Gastrocnemius medialis (tissue), 4 donors: ENCODE results near the gene PELI1.

Source experiments
- POLR2A ChIP-seq, 2 donors: fragments of 450-650 bp; IDR thresholded peaks; one replicate each; pipeline ENCODE4 v1.6.1; 2017; ENCODE audit warnings: antibody characterized with exemption in 2 of 2, mild to moderate bottlenecking in 2 of 2, moderate library complexity in 2 of 2
- TF ChIP-seq, protein P1 (sequence below), 5 experiments: fragments of 450-650 bp in 3 of 5; fragments of 200-600 bp in 2 of 5; sonication (generic) in 2 of 5; IDR thresholded peaks in 4 of 5; conservative IDR thresholded peaks in 1 of 5; 1 replicate in 4 of 5; 2 replicates in 1 of 5; pipeline ENCODE4 v1.5.1; 2016 to 2019; ENCODE audit warnings: antibody characterized with exemption in 5 of 5, mild to moderate bottlenecking in 3 of 5, moderate library complexity in 3 of 5

DNA sequence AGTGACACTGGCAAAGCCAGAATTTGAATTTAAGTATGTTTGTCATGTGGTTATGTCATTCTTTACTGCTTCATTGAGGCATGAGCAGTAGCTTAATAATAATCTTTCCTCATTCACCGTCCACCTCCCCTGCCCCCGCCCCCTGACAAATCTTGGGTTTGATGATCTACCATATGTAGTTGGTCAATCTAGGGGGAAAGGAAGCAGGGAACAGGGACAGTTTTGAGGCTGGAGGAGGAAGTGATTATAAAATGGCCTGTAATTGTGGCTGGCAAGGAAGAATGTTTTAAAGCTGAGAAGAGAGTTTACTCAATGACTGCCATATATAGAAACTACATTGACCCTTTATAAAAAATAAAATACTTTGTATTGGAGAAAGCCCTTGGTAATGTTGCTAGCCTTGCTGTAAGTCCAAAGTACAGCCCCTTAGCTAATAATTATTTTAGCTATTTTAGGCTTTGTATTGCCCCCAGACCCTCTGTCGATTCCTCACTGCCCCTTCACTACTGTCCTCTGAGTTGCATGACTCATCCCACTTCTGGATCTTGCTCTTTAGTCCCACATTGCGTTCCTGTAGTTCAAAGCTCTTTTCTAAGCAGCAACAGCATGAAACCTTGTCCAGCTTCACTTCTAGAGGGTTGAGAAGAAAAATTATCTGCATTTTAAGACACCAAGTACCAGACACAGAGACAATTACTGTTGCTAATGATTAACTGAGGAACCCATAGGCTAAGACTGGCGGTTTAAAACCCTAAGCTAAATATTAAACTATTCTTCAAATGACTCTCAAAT lies 38.4 kb downstream of the PELI1 start:
- TF ChIP-seq, protein P1, sequence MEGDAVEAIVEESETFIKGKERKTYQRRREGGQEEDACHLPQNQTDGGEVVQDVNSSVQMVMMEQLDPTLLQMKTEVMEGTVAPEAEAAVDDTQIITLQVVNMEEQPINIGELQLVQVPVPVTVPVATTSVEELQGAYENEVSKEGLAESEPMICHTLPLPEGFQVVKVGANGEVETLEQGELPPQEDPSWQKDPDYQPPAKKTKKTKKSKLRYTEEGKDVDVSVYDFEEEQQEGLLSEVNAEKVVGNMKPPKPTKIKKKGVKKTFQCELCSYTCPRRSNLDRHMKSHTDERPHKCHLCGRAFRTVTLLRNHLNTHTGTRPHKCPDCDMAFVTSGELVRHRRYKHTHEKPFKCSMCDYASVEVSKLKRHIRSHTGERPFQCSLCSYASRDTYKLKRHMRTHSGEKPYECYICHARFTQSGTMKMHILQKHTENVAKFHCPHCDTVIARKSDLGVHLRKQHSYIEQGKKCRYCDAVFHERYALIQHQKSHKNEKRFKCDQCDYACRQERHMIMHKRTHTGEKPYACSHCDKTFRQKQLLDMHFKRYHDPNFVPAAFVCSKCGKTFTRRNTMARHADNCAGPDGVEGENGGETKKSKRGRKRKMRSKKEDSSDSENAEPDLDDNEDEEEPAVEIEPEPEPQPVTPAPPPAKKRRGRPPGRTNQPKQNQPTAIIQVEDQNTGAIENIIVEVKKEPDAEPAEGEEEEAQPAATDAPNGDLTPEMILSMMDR (IDR thresholded peaks at IDR 0.05 in 4 of 5, conservative IDR thresholded peaks at IDR 0.05 in 1 of 5) = no peak
- no peak for TF ChIP-seq POLR2A (IDR thresholded peaks at IDR 0.05)
